ENCODE results near the gene KSR1. TPM values are rescaled to one million over a fixed set of nuclear protein-coding genes. Genes with fewer than 3 reads are reported as not detected.

Gene KSR1
- total and polyA plus RNA-seq, 9 of the 15 experiments (the other 6 are each of a cell fraction or from before 2014, with no cell fraction given) = 1.4 to 51.7 (median 18.4) TPM

GRCh38 chr17:27569884-27570577 is 113.8 kb downstream of the KSR1 start (continued):
- peak; percentile 30 for TF ChIP-seq TAF1 (IDR thresholded peaks at IDR 0.05; ENCODE audit: control insufficient read depth, extremely low read depth, insufficient read depth, low read length, severe bottlenecking)
- peak; percentile 82 for TF ChIP-seq CBFA2T2 (conservative IDR thresholded peaks at IDR 0.05)
- no peak for TF ChIP-seq HMGXB4 (CRISPR knock-in tag; IDR thresholded peaks at IDR 0.05)
- TF ChIP-seq SMARCE1 (IDR thresholded peaks at IDR 0.05) = peak; percentile 82
- TF ChIP-seq ATF1 (CRISPR knock-in tag; IDR thresholded peaks at IDR 0.05) = no peak
- 0 out of 2 replicates have a peak, but pooled peaks have one; percentile 17 for TF ChIP-seq ATF1 (tag; IDR thresholded peaks at IDR 0.05)
- TF ChIP-seq, protein P1, sequence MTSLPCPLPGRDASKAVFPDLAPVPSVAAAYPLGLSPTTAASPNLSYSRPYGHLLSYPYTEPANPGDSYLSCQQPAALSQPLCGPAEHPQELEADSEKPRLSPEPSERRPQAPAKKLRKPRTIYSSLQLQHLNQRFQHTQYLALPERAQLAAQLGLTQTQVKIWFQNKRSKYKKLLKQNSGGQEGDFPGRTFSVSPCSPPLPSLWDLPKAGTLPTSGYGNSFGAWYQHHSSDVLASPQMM (CRISPR knock-in tag; IDR thresholded peaks at IDR 0.05) = no peak
- TF ChIP-seq ZNF551 (CRISPR knock-in tag; IDR thresholded peaks at IDR 0.05) = no peak
- TF ChIP-seq, protein P2, sequence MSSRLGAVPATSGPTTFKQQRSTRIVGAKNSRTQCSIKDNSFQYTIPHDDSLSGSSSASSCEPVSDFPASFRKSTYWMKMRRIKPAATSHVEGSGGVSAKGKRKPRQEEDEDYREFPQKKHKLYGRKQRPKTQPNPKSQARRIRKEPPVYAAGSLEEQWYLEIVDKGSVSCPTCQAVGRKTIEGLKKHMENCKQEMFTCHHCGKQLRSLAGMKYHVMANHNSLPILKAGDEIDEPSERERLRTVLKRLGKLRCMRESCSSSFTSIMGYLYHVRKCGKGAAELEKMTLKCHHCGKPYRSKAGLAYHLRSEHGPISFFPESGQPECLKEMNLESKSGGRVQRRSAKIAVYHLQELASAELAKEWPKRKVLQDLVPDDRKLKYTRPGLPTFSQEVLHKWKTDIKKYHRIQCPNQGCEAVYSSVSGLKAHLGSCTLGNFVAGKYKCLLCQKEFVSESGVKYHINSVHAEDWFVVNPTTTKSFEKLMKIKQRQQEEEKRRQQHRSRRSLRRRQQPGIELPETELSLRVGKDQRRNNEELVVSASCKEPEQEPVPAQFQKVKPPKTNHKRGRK (tag; IDR thresholded peaks at IDR 0.05) = no peak
- peak; percentile 46 to 57; a peak in 3 of 4 replicates for TF ChIP-seq NRF1 (conservative IDR thresholded peaks at IDR 0.05 in 1 of 2, IDR thresholded peaks at IDR 0.05 in 1 of 2)
- TF ChIP-seq MTA1 (IDR thresholded peaks at IDR 0.05; ENCODE audit: borderline replicate concordance) = peak; percentile 75
- TF ChIP-seq DACH1 (IDR thresholded peaks at IDR 0.05; ENCODE audit: partially characterized antibody) = peak; percentile 60
- TF ChIP-seq ZNF561 (CRISPR knock-in tag; conservative IDR thresholded peaks at IDR 0.05) = no peak
- peak; percentile 67; the same call in 1 of the 2 replicates for TF ChIP-seq IFI16 (CRISPR knock-in tag; IDR thresholded peaks at IDR 0.05)
- TF ChIP-seq JUND (IDR thresholded peaks at IDR 0.05; ENCODE audit: borderline replicate concordance, low read depth, low read length) = peak; percentile 74; the same call in 1 of the 2 replicates
- peak; percentile 85; the same call in 1 of the 3 replicates for TF ChIP-seq JUND (tag; IDR thresholded peaks at IDR 0.05; ENCODE audit: borderline replicate concordance, low read depth, low read length)
- peak; percentile 85 for TF ChIP-seq SMARCA4 (IDR thresholded peaks at IDR 0.05)
- TF ChIP-seq KAT7 (CRISPR knock-in tag; IDR thresholded peaks at IDR 0.05; ENCODE audit: borderline replicate concordance) = no peak
- peak; percentile 75; the same call in 1 of the 2 replicates for TF ChIP-seq HSF4 (CRISPR knock-in tag; IDR thresholded peaks at IDR 0.05; ENCODE audit: borderline replicate concordance)
- TF ChIP-seq KAT2B (IDR thresholded peaks at IDR 0.05; ENCODE audit: low read depth, low read length) = no peak
- TF ChIP-seq CCNT2 (IDR thresholded peaks at IDR 0.05; ENCODE audit: borderline replicate concordance, extremely low read depth, insufficient read length, low read depth, low read length) = peak; percentile 72
- TF ChIP-seq CEBPG (CRISPR knock-in tag; IDR thresholded peaks at IDR 0.05) = peak; percentile 65; the same call in 1 of the 2 replicates
- peak in 1 of 2 experiments; percentile 63; a peak in 2 of 4 replicates for TF ChIP-seq CEBPG (tag; conservative IDR thresholded peaks at IDR 0.05 in 1 of 2, IDR thresholded peaks at IDR 0.05 in 1 of 2)
- TF ChIP-seq HES1 (IDR thresholded peaks at IDR 0.05; ENCODE audit: low read depth) = peak; percentile 78
- TF ChIP-seq MXI1 (IDR thresholded peaks at IDR 0.05; ENCODE audit: low read depth, low read length) = peak; percentile 59
- TF ChIP-seq NCOR1 (IDR thresholded peaks at IDR 0.05) = peak; percentile 84
